ENCODE results near the gene TBC1D19. TPM values are rescaled to one million over a fixed set of nuclear protein-coding genes. Genes with fewer than 3 reads are reported as not detected.
"Not testable (repeated sequence)": the region's sequence is repeated elsewhere in the genome, so short reads cannot be mapped to it uniquely, and the experiment has no call there.

TBC1D19 gene
- total RNA-seq, 2 experiments from 2014 or later, result 3.8 to 4.1 TPM

- Mint-ChIP-seq H3K36me3 (ENCODE audit: low read depth) (peaks cover 25% of the 10 kb centered on the region), H3K4me1 (ENCODE audit: low read depth) (no peaks in the 10 kb centered on the region), H3K9me3 (peaks cover 7% of the 10 kb centered on the region), H3K4me3 (no peak overlapping the region), H3K27ac (no peak overlapping the region), H3K27me3 (ENCODE audit: low read depth) (no peaks in the 10 kb centered on the region)
- CTCF ChIA-PET, result no interaction called here
- intact Hi-C loops (cut with micrococcal nuclease), result no loop called here
- DNase-seq, result no peak
These were observed 63.8 kb downstream of the TBC1D19 start for GRCh38 chr4:26647523-26648224.

DNA sequence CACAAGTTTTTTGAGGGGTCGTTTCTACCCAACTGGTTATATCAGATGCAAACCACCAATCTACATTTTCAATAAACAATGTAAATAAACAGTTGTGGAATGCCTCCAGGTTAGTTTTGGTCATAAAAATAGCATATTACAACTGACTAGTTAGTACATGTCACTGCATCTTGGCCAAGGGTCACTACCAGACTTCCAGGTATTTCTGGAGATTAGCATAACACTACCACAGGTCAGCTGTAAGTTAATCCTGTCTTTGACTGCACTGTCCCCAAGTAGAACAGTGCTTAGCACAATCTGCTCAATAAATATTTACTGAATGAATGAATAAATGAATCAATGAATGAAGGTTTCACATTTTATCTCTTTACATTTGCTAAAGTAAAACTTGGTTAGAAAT, 64.4 kb downstream of the TBC1D19 start:
- H3K4me3 Mint-ChIP-seq, result no peak overlapping the region
- no peaks in the 10 kb centered on the region for H3K4me1 Mint-ChIP-seq (ENCODE audit: low read depth)
- H3K9me3 Mint-ChIP-seq, result peaks cover 13% of the 10 kb centered on the region
- intact Hi-C loops (cut with micrococcal nuclease), result no loop called here
- H3K36me3 Mint-ChIP-seq (ENCODE audit: low read depth), result peaks cover 23% of the 10 kb centered on the region
- no peak overlapping the region for H3K27ac Mint-ChIP-seq
- DNase-seq, result no peak
- H3K27me3 Mint-ChIP-seq (ENCODE audit: low read depth), result no peaks in the 10 kb centered on the region
- CTCF ChIA-PET, result no interaction called here

GRCh38 chr4:26660261-26660660, 76.4 kb downstream of the TBC1D19 start:
- H3K4me3 Mint-ChIP-seq, result no peak overlapping the region
- DNase-seq, result no peak
- no peaks in the 10 kb centered on the region for H3K4me1 Mint-ChIP-seq (ENCODE audit: low read depth)
- H3K36me3 Mint-ChIP-seq (ENCODE audit: low read depth), result peaks cover 24% of the 10 kb centered on the region
- H3K9me3 Mint-ChIP-seq, result no peaks in the 10 kb centered on the region
- H3K27ac Mint-ChIP-seq, result no peak overlapping the region
- intact Hi-C loops (cut with micrococcal nuclease), result no loop called here
- H3K27me3 Mint-ChIP-seq (ENCODE audit: low read depth), result no peaks in the 10 kb centered on the region
- CTCF ChIA-PET, result interaction anchor here (0.6 kb wide), 1 partner anchor 26 kb away, joined by 3 read pairs; no protein-coding TSS in a partner anchor

DNA sequence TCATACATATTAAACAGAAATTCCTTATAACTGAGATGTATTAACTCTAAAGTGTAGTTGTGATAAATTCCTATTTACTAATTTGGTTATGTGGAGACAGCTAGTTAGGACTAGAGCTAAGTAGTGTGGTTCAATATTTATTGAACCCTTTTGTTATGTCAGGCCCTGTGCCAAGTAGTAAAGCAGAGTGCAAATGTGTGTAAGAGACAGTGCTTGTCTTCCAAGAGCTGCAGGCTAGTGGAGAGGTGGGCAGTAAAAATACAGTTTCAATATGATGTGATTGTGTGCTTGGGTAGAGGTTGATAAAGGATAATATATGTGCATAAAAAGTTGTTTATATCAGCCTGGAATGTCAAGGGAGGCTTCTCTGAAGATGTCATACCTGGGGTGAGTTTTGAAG, 80.0 kb downstream of the TBC1D19 start:
- no peaks in the 10 kb centered on the region for H3K4me1 Mint-ChIP-seq (ENCODE audit: low read depth)
- no peak for DNase-seq
- intact Hi-C loops (cut with micrococcal nuclease), result no loop called here
- H3K36me3 Mint-ChIP-seq (ENCODE audit: low read depth), result peaks cover 13% of the 10 kb centered on the region
- H3K27ac Mint-ChIP-seq, result no peak overlapping the region
- H3K9me3 Mint-ChIP-seq, result no peaks in the 10 kb centered on the region
- no peaks in the 10 kb centered on the region for H3K27me3 Mint-ChIP-seq (ENCODE audit: low read depth)
- H3K4me3 Mint-ChIP-seq, result no peak overlapping the region
- CTCF ChIA-PET, result no interaction called here

DNA sequence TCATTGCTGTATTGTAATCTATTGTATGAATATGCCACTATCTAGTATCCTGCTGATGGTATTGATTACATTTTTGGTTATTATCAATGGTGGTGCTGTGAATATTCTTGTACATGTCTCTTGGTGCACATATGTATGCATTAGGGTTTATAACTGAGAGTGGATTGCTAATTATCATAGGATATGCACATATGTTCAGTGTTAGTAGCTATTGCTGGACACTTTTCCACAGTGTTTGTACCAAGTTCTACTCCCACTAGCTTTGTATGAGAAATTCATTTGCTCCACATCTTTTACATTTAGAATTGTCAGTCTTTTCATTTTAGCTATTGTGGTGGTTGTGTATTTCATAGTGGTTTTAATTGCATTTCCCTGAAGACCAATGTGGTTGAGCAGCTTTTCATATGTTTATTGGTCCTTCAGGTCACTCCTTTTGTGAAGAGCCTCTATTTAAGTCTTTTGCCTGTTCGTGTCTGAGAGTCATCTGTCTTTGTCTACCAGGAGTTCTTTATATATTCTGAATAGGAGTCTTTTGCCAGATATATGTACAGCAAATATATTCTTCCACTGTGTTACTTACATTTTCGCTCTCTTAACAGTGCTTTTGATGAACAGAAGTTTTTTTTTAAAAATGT, 87.1 kb downstream of the TBC1D19 start:
- Mint-ChIP-seq H3K27ac (no peak overlapping the region), H3K4me3 (no peak overlapping the region), H3K9me3 (no peaks in the 10 kb centered on the region), H3K36me3 (ENCODE audit: low read depth) (peaks cover 2% of the 10 kb centered on the region), H3K4me1 (ENCODE audit: low read depth) (no peaks in the 10 kb centered on the region), H3K27me3 (ENCODE audit: low read depth) (no peaks in the 10 kb centered on the region)
- intact Hi-C loops (cut with micrococcal nuclease), result no loop called here
- CTCF ChIA-PET, result no interaction called here
- DNase-seq, result no peak

GRCh38 chr4:26679040-26679695, 95.3 kb downstream of the TBC1D19 start:
- H3K9me3 Mint-ChIP-seq, result peaks cover 23% of the 10 kb centered on the region
- H3K27me3 Mint-ChIP-seq (ENCODE audit: low read depth); H3K4me1 Mint-ChIP-seq (ENCODE audit: low read depth); H3K27ac Mint-ChIP-seq; intact Hi-C loops (cut with micrococcal nuclease); H3K4me3 Mint-ChIP-seq; DNase-seq: not testable (repeated sequence)
- peaks cover 40% of the 10 kb centered on the region for H3K36me3 Mint-ChIP-seq (ENCODE audit: low read depth)
- CTCF ChIA-PET, result interaction anchor here (0.7 kb wide), 1 partner anchor 11 kb away, joined by 3 read pairs; no protein-coding TSS in a partner anchor

- Mint-ChIP-seq H3K27me3 (ENCODE audit: low read depth) (no peaks in the 10 kb centered on the region), H3K9me3 (peaks cover 23% of the 10 kb centered on the region), H3K4me1 (ENCODE audit: low read depth) (no peaks in the 10 kb centered on the region), H3K27ac (no peak overlapping the region), H3K36me3 (ENCODE audit: low read depth) (peaks cover 38% of the 10 kb centered on the region), H3K4me3 (no peak overlapping the region)
- intact Hi-C loops (cut with micrococcal nuclease), result no loop called here
- no peak for DNase-seq
- CTCF ChIA-PET, result no interaction called here
These were observed 98.6 kb downstream of the TBC1D19 start for GRCh38 chr4:26682436-26682835.

GRCh38 chr4:26685250-26685649, 101.4 kb downstream of the TBC1D19 start:
- no peaks in the 10 kb centered on the region for H3K4me1 Mint-ChIP-seq (ENCODE audit: low read depth)
- no peak for DNase-seq
- CTCF ChIA-PET, result no interaction called here
- H3K9me3 Mint-ChIP-seq, result no peaks in the 10 kb centered on the region
- H3K36me3 Mint-ChIP-seq (ENCODE audit: low read depth), result peaks cover 19% of the 10 kb centered on the region
- intact Hi-C loops (cut with micrococcal nuclease), result no loop called here
- no peak overlapping the region for H3K27ac Mint-ChIP-seq
- no peaks in the 10 kb centered on the region for H3K27me3 Mint-ChIP-seq (ENCODE audit: low read depth)
- no peak overlapping the region for H3K4me3 Mint-ChIP-seq

GRCh38 chr4:26687728-26688127, 103.8 kb downstream of the TBC1D19 start:
- Mint-ChIP-seq H3K27ac (no peak overlapping the region), H3K9me3 (no peaks in the 10 kb centered on the region), H3K27me3 (ENCODE audit: low read depth) (no peaks in the 10 kb centered on the region), H3K4me1 (ENCODE audit: low read depth) (no peaks in the 10 kb centered on the region), H3K4me3 (no peak overlapping the region), H3K36me3 (ENCODE audit: low read depth) (peaks cover 18% of the 10 kb centered on the region)
- no peak for DNase-seq
- intact Hi-C loops (cut with micrococcal nuclease), result no loop called here
- CTCF ChIA-PET, result interaction anchor here (0.6 kb wide), 1 partner anchor 228 kb away, joined by 3 read pairs; no protein-coding TSS in a partner anchor

- H3K27ac Mint-ChIP-seq, result no peak overlapping the region
- CTCF ChIA-PET, result no interaction called here
- intact Hi-C loops (cut with micrococcal nuclease), result no loop called here
- no peaks in the 10 kb centered on the region for H3K9me3 Mint-ChIP-seq
- H3K4me1 Mint-ChIP-seq (ENCODE audit: low read depth), result no peaks in the 10 kb centered on the region
- H3K4me3 Mint-ChIP-seq, result no peak overlapping the region
- peaks cover 20% of the 10 kb centered on the region for H3K36me3 Mint-ChIP-seq (ENCODE audit: low read depth)
- H3K27me3 Mint-ChIP-seq (ENCODE audit: low read depth), result no peaks in the 10 kb centered on the region
- no peak for DNase-seq
These were observed 106.6 kb downstream of the TBC1D19 start for GRCh38 chr4:26690506-26690905.

GRCh38 chr4:26692014-26692726, 108.3 kb downstream of the TBC1D19 start:
- Mint-ChIP-seq H3K27ac (no peak overlapping the region), H3K36me3 (ENCODE audit: low read depth) (peaks cover 16% of the 10 kb centered on the region), H3K4me1 (ENCODE audit: low read depth) (no peaks in the 10 kb centered on the region), H3K4me3 (no peak overlapping the region), H3K9me3 (peaks cover 4% of the 10 kb centered on the region), H3K27me3 (ENCODE audit: low read depth) (no peaks in the 10 kb centered on the region)
- no peak for DNase-seq
- intact Hi-C loops (cut with micrococcal nuclease), result no loop called here
- CTCF ChIA-PET, result interaction anchor here (0.7 kb wide), 1 partner anchor 15 kb away, joined by 3 read pairs; no protein-coding TSS in a partner anchor

GRCh38 chr4:26694131-26694530, 110.2 kb downstream of the TBC1D19 start:
- intact Hi-C loops (cut with micrococcal nuclease); CTCF ChIA-PET; H3K4me3 Mint-ChIP-seq; H3K4me1 Mint-ChIP-seq (ENCODE audit: low read depth); DNase-seq; H3K27me3 Mint-ChIP-seq (ENCODE audit: low read depth); H3K27ac Mint-ChIP-seq: not testable (repeated sequence)
- peaks cover 13% of the 10 kb centered on the region for H3K9me3 Mint-ChIP-seq
- H3K36me3 Mint-ChIP-seq (ENCODE audit: low read depth), result peaks cover 18% of the 10 kb centered on the region

Data from activated naive CD4-positive, alpha-beta T cell treated with anti-CD3 and anti-CD28 coated beads for 36 hours (primary cell).